Sigmoid colon (tissue), 4 donors: ENCODE measurements around the gene PRTG.

ENCODE experiments used
- CTCF ChIP-seq, 4 experiments: fragments of 450-650 bp in 3 of 4; fragments of 200-600 bp in 1 of 4; IDR thresholded peaks; one replicate each; pipeline ENCODE4 v1.5.1; 2016 to 2019; ENCODE audit warnings: antibody characterized with exemption in 4 of 4, mild to moderate bottlenecking in 3 of 4, moderate library complexity in 2 of 4
- EP300 ChIP-seq, 4 donors: sonication (generic); formaldehyde crosslinking; IDR thresholded peaks; one replicate each; pipeline ENCODE4 v1.6.1; 2017; ENCODE audit warnings: antibody characterized with exemption in 4 of 4
- POLR2AphosphoS5 ChIP-seq, 4 donors: sonication (generic); formaldehyde crosslinking; IDR thresholded peaks; one replicate each; pipeline ENCODE4 v1.6.1; 2017; ENCODE audit warnings: antibody characterized with exemption in 4 of 4

DNA sequence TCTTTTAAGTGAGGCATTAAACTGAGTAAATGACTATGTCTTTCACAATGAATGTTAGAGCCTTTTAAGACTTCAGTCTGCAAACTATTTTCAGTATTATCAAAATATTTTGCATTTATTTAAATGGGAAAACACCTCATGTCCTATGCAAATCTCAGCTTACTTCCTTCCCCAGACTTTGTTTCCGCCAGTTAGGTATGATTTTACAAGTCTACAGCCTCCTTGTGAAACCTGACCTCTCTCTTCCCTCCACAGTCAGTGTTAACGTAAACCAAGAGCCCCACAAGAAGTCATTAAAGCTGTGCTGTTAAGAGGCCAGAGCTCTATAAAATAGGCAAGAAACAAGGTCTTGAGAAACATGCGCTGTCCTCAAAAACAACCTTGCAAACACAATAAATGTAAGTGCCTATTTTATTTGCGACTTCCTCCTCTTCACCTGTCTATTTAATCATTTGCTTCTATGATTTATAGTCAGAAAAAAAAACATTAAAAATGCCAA lies 48.3 kb downstream of the PRTG start:
- no peak for TF ChIP-seq CTCF (IDR thresholded peaks at IDR 0.05)
- no peak for TF ChIP-seq POLR2AphosphoS5 (IDR thresholded peaks at IDR 0.05)
- no peak for TF ChIP-seq EP300 (IDR thresholded peaks at IDR 0.05)
